Stomach (tissue), 4 donors: ENCODE results near the gene YBEY.
"Not testable (repeated sequence)": the region's sequence is repeated elsewhere in the genome, so short reads cannot be mapped to it uniquely, and the experiment has no call there.

Experiments
- CTCF ChIP-seq, 7 experiments: fragments of 450-650 bp in 4 of 7; fragments of 200-600 bp in 3 of 7; sonication (generic) in 3 of 7; IDR thresholded peaks; one replicate each; pipeline ENCODE4 v1.5.1; 2016 to 2019; ENCODE audit warnings: antibody characterized with exemption in 7 of 7, control low read depth in 2 of 7, mild to moderate bottlenecking in 1 of 7
- POLR2AphosphoS5 ChIP-seq, 3 donors: sonication (generic); formaldehyde crosslinking; IDR thresholded peaks; one replicate each; pipeline ENCODE4 v1.6.1; 2016; ENCODE audit warnings: antibody characterized with exemption in 3 of 3

- not testable (repeated sequence) for TF ChIP-seq CTCF, POLR2AphosphoS5 (IDR thresholded peaks at IDR 0.05)
Observed at GRCh38 chr21:46310260-46310659, 24.1 kb downstream of the YBEY start.
